CD4-positive, alpha-beta T cell treated with Interleukin-15 for 1 hour (primary cell): ENCODE measurements around the gene ZNF513.

ENCODE experiments used
- DNase-seq: peaks from one replicate; pipeline ENCODE4 v3.0.0-alpha.2; 2020

The ZNF513 gene

DNA sequence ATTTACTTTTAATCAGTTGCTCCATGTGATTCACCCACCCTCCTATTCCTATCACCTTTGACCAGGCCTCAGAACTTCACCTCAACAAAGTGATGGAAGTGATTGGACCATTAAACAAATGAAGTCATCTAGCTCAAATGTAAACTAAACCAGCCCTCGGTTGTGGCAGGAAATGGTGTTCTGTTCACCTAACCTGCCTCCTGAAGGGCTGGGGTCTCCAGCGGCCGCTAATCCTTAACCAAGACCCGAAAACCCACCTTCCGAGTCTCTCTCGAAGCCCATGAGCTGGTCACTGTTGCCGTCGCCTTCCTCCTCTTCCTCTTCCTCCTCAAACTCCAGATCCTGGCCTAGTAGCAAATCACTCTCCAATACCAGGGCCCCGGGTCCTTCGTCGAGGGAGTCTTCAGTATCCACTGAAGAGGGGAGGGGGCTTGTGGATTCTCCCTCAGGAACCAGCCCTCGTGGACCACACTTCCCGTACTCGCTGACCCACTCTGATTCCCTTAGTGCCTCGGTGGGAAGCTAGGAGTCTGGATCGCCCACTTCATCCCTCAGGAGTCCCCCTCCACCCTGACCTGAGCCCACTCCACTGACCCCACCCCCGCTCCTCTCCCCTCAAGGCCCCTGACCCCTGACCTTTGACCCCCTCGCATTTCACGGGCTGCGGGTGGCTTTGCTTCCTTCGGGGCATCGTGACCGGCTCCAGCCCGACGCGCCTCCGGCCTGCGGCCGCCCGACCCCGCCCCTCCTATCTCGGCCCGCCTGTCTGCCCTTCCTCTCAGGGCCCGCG is 503 bp downstream of the ZNF513 start:
- DNase-seq = no peak

DNA sequence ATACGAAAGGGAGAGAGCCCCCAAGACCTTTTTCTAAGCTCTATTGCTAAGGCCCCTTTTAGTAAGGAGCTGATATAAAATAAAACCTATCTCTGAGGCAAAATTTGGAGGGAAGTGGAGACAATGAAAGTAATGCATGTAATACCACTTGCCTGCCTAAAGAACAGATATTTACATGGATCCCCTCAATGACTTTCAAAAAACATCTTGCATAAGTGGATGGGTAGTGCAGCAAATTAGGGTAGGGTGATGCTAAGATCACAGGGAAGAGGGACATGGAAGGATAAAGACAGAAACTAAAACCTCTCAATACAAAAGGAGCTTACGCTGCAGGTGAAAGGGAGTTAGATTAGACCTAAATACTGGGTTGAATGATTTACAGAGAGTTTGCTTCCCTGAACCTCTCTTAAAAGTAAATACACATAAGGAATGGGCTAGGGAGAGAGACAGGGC is 1.1 kb downstream of the ZNF513 start:
- DNase-seq = no peak

DNA sequence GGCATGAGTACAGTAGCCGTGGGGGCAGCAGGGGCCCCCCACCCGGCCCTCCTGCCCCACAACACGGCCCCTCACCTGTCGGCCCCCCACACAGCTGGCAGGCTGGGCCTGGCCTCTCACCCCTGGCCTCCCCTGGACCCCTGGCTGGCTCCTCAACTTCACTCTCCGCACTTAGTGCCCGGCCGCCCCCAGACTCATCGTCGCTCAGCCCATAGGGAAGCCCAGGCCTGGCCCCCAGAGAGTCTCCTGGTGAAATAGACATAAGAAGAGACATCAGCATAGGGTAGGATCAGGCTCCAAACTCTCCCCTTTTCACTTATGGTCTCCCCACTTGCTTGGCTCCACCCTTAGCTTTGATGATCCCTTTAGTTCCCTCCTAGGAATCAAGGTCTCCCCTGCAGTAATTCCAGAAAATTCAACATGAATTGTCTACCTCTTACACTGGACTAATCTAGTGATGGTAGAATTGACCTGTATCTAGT is 1.7 kb downstream of the ZNF513 start:
- no peak for DNase-seq

DNA sequence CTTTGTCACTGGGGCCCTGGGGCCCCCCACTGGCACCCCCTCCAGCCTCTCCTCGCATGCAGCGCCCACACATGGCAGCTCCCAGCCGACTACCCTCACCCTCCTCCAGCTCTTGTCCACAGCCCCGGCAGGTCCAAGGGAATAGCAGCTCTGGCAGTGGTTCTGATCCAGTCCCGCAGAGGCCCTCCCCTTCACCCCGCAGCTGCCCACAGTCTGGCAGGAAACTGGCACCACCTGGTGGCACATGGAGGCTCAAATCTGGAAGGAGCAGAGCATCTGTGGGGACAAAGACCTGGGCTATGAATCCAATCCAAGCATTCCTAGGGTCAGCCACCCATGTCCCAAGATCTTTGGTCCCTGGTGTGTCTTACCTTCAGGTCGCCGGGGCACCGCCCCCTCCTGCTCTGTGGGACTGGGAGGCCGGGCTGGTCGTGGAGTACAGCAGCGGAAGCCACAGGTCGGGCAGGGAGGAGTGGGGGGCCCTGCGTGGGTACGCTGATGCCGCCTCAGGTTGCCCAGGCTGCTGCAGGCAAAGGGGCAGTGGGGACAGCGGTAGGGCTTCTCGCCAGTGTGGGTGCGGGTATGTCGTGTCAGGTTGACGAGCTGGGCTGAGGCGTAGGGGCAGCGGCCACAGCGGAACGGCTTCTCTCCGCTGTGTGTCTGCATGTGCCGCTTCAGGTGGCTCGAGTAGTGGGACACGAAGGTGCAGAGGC is 2.3 kb downstream of the ZNF513 start:
- no peak for DNase-seq

DNA sequence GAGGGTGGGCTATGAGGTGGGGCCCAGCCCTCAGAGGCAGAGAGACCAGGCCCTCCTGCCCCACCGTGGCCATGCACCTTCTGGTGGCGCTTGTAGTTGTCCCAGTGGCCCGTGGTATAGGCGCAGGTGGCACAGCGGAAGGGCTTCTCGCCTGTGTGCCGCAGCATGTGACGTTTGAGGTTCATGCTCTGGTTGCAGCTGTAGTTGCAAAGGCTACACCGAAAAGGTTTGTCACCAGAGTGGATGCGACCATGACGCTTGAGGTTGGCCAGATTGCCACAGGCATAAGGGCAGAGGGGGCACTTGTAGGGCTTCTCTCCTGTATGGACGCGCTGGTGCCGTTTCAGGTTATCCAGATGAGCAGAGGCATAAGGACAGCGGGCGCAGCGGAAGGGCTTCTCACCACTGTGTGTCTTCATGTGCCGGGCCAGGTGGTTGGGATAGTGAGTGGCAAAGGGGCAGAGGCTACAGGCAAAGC is 2.9 kb downstream of the ZNF513 start:
- no peak for DNase-seq

DNA sequence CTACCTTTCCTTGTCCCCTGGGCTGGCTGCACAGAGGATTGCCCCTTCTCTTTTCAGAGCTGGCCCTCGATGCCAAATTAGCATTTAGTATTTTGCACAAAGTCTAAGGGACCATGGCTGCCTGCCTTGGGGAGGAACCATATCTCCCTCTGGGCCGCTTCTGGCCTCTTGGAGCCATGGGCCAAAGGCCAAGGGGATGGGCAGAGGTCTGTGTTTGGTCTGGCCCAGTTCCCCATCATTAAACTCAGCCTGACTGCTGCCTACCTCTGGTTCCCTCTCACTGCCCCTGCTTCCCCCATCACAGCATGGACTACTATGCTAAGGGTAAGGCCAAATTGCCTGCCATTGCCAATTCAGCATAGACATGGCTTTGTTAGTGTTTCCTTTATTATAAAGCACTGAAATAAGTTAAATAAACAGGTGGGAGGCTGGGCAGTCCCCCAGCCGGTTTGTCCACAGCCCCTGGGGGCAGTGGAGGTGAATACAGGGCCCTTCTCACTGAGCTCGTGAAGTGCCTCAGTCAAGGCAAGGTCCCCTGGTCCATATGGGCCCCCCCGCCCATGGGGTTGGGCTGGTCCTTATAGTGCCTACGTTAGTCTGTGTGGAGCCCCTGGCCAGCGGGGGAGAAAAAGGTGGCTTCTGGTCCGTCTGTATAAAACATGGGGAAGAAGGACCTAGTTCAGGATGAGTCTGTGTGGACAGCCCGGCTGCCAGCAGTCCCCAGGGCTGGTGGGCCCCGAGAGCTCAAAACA is 3.5 kb downstream of the ZNF513 start:
- DNase-seq = no peak

DNA sequence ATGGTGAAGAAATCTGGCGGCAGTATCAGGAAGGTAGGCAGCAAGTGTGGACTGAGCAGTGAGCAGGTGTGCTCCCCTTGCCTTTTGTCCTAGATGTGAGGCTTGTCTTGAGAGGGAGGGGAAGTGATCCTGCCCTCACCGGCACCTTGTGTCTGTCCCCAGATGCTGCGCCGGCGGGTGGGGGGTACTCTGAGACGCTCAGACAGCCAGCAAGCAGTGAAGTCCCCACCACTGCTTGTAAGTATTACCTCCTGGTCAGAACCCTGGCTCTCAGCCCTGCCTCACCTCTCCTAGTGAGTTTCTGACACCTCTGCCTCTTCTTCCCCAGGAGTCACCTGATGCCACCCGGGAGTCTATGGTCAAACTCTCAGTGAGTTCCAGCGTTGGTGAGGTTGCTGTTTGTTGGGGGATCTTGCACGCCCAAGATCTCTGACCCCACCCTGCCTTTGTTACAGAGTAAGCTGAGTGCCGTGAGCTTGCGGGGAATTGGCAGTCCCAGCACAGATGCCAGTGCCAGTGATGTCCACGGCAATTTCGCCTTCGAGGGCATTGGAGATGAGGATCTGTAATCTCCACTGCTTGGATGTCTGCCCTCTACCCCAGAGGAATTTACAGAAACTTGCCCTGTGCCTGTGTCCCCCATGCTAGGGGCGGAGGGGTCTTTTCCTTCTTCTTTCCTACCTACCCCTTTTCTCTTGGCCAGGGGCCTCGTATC is 4.2 kb downstream of the ZNF513 start:
- no peak for DNase-seq

DNA sequence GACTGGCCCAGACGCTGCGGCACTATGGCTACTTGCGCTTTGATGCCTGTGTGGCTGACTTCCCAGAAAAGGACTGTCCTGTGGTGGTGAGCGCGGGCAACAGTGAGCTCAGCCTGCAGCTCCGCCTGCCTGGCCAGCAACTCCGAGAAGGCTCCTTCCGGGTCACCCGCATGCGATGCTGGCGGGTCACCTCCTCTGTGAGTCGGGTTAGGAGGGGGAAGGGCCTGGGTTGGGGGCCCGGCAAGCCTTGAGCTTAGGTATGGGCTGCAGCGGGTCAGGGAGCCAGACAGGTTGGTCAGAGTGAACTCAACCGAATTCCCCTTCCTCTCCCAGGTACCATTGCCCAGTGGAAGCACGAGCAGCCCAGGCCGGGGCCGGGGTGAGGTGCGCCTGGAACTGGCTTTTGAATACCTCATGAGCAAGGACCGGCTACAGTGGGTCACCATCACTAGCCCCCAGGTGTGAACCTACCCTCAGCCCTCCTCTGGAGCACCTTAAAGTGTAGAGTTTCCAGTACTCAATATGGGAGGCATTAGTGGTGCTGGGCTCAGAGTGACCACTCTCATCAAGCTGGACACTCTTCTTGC is 4.9 kb downstream of the ZNF513 start:
- DNase-seq = no peak

DNA sequence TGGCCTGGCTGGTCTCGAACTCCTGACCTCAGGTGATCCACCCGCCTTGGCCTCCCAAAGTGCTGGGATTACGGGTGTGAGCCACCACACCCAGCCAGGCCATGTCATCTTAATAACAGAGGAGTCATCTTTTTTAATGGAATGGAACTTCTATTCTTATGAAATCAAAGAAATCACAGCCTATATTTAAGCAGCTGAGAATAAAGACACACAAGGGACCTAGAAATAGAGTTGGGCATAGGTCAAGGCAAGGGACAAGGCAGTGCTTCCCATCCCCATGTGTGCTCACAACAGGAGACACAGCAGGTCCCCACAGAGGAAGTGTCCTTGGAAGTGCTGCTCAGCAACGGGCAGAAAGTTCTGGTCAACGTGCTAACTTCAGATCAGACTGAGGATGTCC is 7.0 kb downstream of the ZNF513 start:
- no peak for DNase-seq

DNA sequence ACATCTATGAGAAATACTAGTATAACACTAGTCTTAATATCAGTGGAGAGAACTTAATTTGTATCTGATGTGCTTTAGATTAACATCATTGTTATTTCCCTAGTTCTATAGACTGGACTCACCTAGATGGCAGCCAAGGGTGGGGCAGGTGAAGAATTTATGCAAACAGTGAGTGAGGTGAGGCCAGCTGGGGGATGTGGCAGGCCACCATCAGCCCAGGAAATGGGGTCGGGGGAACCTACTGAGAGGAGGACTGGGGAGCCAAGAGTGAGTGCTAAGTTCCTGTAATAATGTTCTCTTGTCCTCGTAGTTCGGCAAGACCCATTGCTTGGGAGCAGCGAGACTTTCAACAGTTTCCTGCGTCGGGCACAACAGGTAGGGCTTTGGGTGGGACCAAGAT is 7.6 kb downstream of the ZNF513 start:
- DNase-seq = no peak

DNA sequence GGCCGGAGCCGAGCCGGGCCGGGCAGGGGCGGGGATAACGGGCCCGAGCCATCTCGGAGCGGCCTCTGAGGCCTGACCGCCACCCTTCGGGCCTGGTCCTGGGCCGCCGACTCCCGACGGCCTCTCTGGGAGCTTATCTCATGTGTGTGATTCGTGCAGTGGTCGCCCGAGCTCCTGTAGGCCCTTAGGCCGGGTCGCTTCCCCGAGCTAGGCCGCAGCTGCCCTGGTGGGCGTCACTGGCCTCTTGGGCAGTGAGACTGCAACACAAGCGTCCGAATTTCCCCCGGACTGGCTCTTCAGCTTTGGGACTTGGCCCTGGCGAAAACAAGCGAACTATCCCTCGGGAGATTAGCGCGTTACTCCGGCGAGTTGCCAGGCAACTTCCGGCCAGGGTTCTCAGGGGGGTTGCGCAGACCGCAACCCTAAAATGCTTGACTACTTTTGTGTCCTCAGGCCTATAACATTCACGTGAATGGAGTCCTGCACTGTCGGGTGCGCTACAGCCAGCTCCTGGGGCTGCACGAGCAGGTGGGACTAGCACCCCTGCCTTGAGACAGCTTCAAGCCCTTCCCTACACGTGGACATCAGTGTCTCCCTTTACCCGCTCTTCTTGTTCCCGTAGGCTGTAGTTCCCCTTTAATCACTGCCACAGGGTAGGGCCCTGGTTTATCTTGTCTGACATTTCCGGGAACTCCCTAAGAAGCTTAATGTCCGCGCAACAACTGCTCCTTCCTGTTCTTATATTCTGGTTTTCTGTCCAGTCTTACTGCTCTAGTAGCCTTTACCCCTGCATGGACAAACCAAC is 9.5 kb downstream of the ZNF513 start:
- DNase-seq = peak; percentile 51

DNA sequence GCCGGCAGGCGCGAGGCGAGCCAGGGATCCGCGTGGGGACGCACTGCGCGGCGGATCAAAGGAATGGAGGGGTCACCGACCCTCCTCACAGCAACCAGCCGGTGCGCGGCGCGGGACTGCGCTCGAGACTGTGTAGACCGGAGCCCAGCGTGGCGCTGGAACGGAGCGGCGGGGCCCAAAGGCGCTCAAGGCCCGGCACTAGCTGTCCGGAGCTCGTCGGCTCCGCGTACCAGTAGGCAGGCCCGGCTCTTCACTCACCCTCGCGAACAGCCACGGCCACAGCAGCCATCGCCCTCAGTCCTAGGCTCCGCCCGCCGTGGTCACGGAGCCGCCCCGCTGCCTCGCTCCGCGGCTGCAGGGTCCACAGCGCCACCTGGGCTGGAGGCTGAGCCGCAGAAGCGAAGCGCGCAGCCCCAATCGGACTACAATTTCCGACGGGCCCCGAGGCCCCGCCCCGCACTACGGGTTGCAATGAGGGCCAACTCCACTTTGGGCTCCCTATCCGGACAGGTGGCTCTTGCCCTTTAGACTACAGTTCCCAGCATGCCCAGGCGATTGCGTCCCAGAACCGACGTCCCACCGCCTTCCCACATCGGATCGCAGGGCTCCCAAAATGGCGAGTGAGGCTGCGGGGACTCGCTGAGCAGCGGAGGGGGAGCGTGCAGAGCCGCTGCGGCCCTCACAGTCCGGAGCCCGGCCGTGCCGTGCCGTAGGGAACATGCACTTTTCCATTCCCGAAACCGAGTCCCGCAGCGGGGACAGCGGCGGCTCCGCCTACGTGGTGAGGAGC is 10.3 kb downstream of the ZNF513 start, which contains the start of the genes EIF2B4 and SNX17:
TSS of gene EIF2B4 (minus strand) at position 313 of the 790 bp plus-strand sequence. CDS start at position 289, 24 bp downstream.
TSS of gene SNX17 (plus strand) at position 591 of the 790 bp plus-strand sequence. CDS start at position 719, 128 bp downstream.
- DNase-seq = peak; percentile 99

DNA sequence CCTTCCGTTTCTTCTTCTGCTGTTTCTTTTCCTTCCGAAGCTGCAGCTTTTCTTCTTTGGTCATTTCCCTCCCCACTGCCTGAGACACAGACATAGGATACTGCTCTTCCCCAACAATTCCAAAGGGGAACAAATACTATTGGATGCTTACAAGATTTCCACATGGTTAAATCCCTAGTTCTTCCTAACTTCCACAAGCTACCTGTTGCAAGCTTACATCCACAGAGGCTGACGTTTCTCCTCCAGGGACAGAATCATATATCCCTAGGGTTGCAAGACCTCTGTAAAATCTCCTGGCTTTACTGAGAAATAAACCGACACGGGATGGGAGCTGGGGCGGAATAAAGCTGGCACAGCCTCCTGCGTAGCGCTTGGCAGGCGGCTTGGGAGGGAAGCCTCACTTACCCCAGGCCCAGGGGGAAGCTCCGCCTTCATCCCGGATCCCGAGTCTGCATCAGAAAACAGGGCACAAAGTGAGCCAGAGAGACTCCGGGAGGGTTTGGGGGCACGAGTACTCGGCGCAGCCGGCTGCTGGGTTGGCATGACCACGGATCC is 11.0 kb downstream of the ZNF513 start:
- no peak for DNase-seq

DNA sequence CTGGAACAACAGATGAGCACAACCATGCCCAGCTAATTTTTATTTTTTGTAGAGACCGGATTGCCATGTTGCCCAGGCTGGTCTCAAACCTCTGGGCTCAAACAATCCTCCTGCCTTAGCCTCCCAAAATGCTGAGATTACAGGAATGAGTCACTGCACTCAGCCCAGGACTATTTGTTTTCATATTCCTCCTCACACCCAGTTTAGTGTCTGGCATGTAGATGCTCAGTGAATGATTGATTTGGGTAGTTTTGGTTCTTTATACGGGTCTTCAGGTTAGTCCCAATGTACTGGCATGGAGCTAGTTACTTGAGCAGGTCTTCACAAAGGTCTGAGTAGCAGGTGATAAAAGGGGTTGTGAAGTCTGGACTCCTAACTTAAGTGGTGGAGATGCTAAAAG is 16.6 kb downstream of the ZNF513 start:
- DNase-seq = no peak

DNA sequence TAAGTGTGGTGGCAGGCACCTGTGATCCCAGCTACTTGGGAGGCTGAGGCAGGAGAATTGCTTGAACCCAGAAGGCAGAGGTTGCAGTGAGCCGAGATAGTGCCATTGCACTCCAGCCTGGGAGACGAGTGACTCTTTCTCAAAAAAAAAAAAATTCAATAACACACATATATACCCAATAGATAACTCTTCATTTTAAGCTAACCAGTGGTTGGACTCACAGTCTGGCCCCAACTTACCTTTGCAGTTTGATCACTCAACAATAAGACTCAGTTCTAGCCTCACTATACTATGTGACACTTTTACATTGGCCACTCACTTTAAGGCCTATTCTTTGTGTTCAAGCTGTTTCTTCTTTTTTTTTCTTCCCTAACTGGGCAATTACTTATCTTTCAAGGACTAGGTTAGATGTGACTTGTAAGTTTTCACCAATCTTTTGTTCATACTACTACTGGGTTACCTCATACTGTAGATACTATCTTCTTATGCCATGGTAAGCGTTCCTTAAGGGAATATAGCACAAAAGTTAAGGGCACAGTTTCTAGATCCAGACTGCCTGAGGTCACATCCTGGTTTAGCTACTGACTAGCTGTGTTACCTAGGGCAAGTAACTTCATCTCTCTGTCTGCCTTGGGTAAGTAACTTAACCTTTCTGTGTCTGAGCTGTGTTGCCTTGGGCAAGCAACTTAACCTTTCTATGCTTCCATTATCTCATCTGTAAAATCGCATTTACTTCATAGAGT is 17.7 kb downstream of the ZNF513 start:
- no peak for DNase-seq

DNA sequence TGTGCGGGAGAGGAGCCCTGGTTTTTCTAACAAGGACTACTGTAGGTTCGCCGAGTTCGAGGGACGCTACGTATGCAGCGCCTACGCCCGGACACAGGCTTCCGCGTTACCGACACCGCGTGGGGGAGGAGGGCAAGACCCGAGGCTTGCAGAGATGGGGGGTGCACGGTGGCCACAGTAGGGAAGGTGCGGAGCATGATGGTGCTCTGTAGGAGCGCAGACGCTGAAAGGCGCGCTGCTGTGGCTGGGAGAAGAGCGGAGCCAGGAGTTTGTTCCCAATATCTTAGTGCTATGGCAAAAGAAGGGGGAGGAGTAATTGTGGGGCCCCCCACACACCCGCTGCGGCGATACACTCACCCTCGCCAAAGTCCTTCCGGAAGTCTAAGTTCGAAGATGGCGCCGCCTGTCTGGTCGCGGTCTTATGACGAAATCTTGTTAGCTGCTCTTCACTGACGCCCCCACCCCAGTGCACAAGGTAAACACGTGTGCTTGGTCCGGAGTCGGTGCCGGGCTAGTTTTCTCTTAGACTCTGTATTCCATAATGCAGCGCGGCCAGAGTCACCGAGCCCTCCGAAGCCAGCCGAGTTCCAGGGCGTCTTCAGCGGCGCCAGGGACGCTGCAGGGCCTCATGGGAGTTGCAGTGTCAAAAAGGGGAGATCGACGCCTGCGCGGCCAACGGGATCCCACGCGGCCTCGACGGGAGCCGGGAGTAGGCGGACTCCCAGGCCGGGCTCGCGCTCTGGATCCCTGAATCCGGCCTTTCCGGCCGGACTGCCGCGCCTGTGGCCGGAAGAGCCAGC is 24.0 kb downstream of the ZNF513 start, which contains the start of gene GTF3C2:
TSS of gene GTF3C2 (minus strand) at position 383 of the 800 bp plus-strand sequence. CDS start 13,210 bp downstream, outside the sequence.
- DNase-seq = peak; percentile 93

DNA sequence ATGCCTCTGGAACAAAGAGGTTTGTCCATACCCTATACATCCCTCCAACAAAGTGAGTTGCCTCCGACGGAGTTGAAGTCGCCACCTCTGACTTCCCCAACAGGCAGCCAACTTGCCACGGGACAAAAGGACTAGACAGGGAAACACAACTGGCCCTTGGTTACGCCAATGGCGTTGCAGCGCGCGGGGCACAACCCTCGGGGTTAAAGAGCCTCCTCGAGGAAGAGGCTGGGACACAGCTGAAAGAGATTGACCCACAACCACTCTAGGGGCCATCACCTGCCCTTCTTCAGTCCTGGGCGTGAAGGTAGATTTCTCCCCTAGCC is 24.5 kb downstream of the ZNF513 start:
- DNase-seq = peak; percentile 53

DNA sequence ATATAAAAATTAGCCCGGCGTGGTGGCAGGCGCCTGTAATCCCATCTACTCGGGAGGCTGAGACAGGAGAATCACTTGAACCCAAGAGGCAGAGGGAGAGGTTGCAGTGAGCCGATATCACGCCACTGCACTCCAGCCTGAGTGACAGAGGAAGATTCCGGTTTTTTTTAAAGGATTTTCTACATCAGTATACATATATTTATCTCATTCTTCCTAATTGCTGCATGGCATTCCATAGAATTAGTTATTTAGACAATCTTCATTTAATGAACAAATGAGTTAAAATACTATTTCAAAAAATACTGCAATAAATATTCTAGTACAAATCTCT is 26.0 kb downstream of the ZNF513 start:
- DNase-seq = no peak
